SK-MEL-5 (cell line): ENCODE measurements around the gene NFS1. TPM values are rescaled to one million over a fixed set of nuclear protein-coding genes. Genes with fewer than 3 reads are reported as not detected.
"Not testable (repeated sequence)": the region's sequence is repeated elsewhere in the genome, so short reads cannot be mapped to it uniquely, and the experiment has no call there.

Source experiments
- DNase-seq: peaks from one replicate; pipeline ENCODE4 v3.0.0-alpha.2; 2016; ENCODE audit warnings: low read depth, low spot score
- in situ Hi-C: cut with HindIII; loops from 2 replicates; pipeline ENCODE4 v1.10.0; 2016; ENCODE audit warnings: low sequenced_read_pairs, high pct_unique_total_duplicates, low pct_unique_long_range_greater_than_20kb
- total RNA-seq: library from RNA; depleted of rRNA; stranded (reverse); fragments of >200 nt; shearing (Covaris generic); gene quantifications from 2 replicates; pipeline ENCODE4 v1.2.3, GENCODE V29; 2014

NFS1 gene
- total RNA-seq, 1 experiment from 2014 or later, result 78.1 TPM

- in situ Hi-C loops, result no loop called here
- no peak for DNase-seq
These were observed 32.3 kb upstream of the NFS1 start for GRCh38 chr20:35731469-35731788.

DNA sequence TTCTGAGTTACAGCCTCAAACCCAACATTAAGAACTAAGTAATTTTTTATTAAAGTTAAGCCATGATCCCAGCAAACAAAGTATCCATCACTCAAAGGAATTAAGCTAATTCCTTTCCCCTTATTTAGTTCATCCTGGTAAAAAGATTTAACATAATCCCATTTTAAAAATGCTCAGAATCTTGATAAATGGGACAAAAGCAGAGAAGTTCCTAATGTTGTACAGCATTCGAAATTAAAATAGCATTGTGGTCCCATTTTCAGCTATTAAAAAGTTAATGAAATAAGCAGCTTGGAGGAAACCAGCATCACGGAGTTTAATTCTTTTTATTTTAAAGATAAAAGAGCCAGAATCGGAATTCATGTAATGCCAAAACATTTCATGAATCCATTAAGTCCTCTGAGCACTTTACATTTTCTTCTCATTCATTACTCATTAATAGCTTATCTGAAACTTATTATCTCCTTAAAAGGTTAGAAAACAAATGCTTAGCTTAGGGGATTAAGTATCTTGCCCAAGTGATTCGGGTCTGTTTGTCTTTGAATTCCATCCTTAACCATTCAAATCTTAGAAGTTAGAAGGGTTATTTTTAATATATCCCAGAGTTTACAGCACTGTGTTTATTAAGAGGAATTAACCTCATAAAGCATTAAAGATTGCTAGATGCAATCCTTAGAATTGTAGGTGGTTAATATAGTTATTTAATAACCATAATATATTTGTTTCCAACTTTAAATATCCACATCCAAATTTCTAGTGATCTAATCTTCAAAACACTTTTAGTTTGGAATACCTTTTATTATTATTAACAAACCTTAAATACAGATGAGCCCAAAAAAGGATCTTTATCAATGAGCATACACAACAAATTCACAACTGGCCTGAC, 31.7 kb upstream of the NFS1 start:
- in situ Hi-C loops, result no loop called here
- DNase-seq, result no peak

GRCh38 chr20:35729836-35730582, 30.9 kb upstream of the NFS1 start:
- DNase-seq, result no peak
- in situ Hi-C loops, result no loop called here

- in situ Hi-C loops, result no loop called here
- no peak for DNase-seq
These were observed 30.2 kb upstream of the NFS1 start for GRCh38 chr20:35729283-35729807.

- in situ Hi-C loops, result no loop called here
These were observed 27.9 kb upstream of the NFS1 start for GRCh38 chr20:35726842-35727711.

GRCh38 chr20:35724321-35725230, 25.4 kb upstream of the NFS1 start:
- in situ Hi-C loops, result no loop called here
- no peak for DNase-seq

More at GRCh38 chr20:35726842-35727711, 27.9 kb upstream of the NFS1 start:
- DNase-seq, result no peak

DNA sequence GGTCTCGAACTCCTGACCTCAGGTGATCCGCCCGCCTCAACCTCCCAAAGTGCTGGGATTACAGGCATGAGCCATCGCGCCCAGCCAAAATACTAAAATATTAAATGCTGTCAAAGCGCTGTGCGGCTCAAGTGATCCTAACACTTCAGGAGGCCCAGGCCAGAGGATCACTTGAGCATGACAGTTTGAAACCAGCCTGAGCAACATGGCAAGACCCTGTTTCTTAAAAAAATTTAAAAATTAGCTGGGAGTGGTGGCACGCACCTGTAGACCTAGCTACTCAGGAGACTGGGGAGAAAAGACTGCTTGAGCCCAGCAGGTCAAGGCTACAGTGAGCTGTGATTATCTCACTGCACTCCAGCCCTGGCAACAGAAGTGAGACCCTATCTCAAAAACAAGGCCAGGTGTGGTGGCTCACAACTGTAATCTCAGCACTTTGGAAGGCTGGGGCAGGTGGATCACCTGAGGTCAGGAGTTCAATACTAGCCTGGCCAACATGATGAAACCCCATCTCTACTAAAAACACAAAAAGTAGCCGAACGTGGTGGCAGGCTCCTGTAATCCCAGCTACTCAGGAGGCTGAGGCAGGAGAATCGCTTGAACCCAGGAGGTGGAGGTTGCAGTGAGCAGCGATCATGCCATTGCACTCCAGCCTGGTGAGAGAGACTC, 24.6 kb upstream of the NFS1 start:
- DNase-seq, in situ Hi-C loops: not testable (repeated sequence)

DNA sequence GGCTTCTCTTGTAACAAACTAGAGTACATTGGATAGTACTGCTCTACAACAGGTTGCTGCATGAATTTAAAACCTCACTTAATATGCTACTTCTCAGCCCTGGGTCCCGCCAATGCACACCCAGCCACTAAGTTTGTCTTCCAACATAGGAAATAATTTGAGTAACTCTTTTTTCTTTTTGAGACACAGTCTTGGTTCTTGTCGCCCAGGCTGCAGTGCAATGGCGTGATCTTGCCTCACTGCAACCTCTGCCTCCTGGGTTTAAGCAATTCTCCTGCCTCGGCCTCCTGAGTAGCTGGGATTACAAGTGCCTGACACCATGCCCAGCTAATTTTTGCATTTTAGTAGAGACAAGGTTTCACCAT, 24.1 kb upstream of the NFS1 start:
- in situ Hi-C loops, DNase-seq: not testable (repeated sequence)

DNA sequence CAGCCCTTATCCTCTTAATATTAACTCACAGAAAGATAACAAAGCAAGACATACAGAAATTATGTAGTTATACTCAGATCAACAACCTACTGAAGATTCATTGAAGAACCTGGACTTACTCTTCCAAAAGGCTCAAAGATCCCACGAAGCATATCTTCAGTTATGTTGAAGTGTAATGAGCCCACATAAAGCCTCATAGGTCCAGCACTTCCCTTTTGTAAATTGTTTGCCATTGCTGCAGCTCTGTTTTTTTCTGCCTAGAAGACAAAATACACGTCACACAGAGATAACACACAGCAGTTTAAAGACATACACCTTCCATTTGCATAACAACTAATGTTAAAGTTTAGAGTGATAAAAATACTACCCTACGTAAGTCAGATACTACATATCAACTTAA, 22.5 kb upstream of the NFS1 start:
- in situ Hi-C loops, result no loop called here
- no peak for DNase-seq

GRCh38 chr20:35721219-35721618, 22.1 kb upstream of the NFS1 start:
- DNase-seq, result no peak
- in situ Hi-C loops, result no loop called here

DNA sequence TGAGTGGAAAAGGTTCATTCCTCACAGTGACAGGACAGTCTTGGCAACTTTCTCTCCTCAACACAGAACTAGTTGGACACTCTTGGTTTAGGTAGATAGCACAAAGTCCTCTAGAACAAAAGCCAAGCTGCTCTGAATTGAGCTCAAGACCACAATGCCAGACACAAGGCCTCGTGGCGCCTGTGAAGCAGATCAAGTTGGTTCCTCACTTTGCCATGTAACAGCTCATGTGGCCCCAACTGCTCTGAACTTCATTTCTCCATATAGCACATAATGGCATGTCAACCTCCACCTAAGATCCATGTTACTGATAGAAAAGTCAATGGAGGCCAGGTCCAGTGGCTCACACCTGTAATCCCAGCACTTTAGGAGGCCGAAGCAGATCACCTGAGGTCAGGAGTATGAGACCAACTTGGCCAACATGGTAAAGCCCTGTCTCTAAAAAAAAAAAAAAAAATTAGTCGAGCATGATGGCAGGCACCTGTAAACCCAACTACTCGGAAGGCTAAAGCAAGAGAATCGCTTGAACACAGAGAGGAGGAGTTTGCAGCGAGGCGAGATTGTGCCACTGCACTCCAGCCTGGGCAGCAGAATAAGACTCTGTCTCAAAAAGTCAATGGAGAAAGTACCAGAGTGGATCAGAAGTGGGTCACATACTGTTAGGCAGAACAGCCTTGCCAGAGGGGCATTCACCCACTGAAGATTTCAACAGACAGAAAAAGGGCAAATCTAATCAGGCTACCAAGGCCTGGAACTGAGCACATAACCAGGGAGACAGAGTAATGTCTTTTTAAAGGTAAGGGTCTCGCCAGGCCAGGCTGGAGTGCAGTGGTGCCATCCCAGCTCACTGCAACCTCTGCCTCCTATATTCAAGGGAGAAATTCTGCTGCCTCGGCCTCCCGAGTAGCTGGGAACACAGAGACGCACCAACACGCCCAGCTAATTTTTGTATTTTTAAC, 21.3 kb upstream of the NFS1 start:
- in situ Hi-C loops, result no loop called here
- DNase-seq, result no peak

DNA sequence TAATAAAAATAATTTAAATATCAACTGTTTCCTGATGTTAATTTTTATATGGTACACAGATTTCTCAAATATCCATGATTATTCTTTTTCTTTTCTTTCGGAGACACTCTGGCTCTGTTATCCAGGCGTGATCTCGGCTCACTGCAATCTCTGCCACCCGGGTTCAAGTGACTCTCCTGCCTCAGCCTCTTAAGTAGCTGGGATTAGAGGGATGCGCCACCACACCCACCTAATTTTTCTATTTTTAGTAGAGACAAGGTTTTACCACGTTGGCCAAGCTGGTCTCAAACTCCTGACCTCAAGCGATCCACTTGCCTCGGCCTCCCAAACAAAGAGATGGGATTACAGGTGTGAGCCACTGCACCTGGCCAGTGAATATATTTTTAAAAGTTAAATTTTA, 20.6 kb upstream of the NFS1 start:
- DNase-seq, result no peak
- in situ Hi-C loops, result no loop called here

DNA sequence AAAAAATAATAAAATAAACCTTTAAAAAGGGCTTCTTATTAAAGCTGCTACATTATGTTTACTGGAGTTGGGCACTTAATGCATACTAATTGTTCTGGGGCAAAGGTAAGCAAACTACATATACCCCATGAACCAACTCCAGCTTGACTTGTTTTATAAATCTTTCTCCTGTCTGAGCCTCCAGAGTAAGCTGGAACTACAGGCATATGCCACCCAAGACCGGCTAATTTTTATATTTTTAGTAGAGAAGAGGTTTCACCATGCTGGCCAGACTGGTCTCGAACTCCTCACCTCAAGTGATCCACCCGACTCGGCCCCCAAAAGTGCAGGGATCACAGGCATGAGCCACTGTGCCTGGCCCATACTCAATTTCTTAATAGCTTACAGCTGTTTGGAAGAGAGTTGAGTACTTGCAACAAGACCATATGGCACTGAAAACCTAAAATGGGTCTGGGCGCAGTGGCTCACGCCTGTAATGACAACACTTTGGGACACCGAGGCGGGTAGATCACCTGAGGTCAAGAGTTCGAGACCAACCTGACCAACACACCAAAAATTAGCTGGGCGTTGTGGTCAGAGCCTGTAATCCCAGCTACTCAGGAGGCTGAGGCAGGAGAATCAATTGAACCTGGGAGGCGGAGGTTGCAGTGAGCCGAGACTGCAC, 20.0 kb upstream of the NFS1 start:
- in situ Hi-C loops, result no loop called here
- no peak for DNase-seq

DNA sequence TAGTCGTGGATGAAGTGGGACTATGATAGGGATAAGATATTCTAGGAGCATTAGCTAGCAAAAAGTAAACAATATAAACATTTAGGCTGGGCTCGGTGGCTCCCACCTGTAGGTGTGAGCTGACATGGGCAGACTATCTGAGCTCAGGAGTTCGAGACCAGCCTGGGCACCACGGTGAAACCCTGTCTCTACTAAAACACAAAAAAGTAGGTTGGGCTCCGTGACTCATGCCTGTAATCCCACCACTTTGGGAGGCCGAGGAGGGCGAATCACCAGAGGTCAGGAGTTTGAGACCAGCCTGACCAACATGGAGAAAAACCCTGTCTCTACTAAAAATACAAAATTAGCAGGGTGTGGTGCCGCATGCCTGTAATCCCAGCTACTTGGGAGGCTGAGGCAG, 19.2 kb upstream of the NFS1 start:
- DNase-seq, in situ Hi-C loops: not testable (repeated sequence)

DNA sequence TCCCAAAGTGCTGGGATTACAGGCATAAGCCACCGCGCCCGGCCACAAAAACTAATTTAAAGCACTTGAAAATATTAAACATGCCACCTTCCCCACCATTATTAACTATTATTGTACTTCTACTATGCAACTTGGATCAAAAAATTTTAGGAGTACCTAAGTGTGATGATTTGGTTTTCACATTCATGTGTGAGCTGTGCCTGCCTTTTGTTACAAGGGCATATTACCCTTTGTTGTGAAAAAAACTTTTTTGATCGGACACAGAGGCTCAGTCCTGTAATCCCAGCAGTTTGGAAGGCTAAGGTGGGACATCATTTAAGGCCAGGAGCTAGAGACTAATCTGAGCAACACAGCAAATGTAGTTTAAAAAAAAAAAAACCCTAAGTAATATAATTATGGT, 17.2 kb upstream of the NFS1 start:
- no peak for DNase-seq
- in situ Hi-C loops, result no loop called here
